ENCODE data around the gene KPNA1.
A peak's percentile ranks its signal among the peaks of the same experiment; 100 is the strongest.

The KPNA1 gene

DNA sequence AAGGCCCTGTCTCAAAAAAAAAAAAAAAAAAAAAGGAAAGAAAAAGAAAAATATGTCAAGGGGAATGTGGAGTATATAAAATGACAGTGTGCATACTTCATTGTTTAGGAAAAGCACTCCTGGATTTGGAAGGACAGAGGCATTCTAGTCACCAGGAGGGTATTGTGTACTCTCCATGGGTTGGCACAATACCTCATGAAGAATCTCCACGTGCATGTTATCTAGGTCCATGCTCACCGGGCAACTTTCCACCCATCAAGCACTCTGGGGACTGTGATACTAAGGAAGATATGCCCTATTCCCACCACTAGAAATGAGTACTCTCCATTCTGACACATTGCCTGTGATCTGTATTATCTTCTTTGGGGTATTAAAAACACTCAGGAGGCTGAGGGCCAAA lies 15.4 kb upstream of the KPNA1 start:
- TF ChIP-seq POLR2AphosphoS5 (IDR thresholded peaks at IDR 0.05; ENCODE audit: low read depth, low read length) (no peak), POLR2A (IDR thresholded peaks at IDR 0.05; ENCODE audit: low read depth, low read length) (no peak), PAX5 (IDR thresholded peaks at IDR 0.05; ENCODE audit: insufficient read depth, low read length, severe bottlenecking) (no peak), TAF1 (IDR thresholded peaks at IDR 0.05; ENCODE audit: low read depth, low read length) (no peak), SPI1 (IDR thresholded peaks at IDR 0.05; ENCODE audit: low read depth, low read length) (no peak), POU2F2 (IDR thresholded peaks at IDR 0.05; ENCODE audit: low read depth, low read length) (no peak)
- no peak for FAIRE-seq

DNA sequence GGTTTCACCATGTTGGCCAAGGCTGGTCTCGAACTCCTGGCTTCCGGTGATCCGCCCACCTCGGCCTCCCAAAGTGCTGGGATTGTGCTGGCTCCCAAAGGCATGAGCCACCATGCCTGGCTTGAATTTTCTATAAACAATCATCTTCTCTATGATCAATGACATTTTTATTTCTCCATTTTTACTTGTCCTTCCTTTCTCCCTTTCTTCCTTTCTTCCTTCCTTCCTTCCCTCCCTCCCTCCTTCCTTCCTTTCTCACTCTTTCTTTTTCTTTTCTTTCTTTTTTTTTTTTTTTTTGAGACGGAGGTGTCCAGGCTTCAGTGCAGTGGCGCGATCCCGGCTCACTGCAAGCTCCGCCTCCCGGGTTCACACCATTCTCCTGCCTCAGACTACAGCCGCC lies 8.6 kb upstream of the KPNA1 start:
- no peak for FAIRE-seq
- TF ChIP-seq POLR2AphosphoS5 (IDR thresholded peaks at IDR 0.05; ENCODE audit: low read depth, low read length), result no peak
- TF ChIP-seq SPI1 (IDR thresholded peaks at IDR 0.05; ENCODE audit: low read depth, low read length), result no peak
- no peak for TF ChIP-seq PAX5 (IDR thresholded peaks at IDR 0.05; ENCODE audit: insufficient read depth, low read length, severe bottlenecking)
- no peak for TF ChIP-seq POU2F2 (IDR thresholded peaks at IDR 0.05; ENCODE audit: low read depth, low read length)
- no peak for TF ChIP-seq POLR2A (IDR thresholded peaks at IDR 0.05; ENCODE audit: low read depth, low read length)
- no peak for TF ChIP-seq TAF1 (IDR thresholded peaks at IDR 0.05; ENCODE audit: low read depth, low read length)
- no peak for DNase-seq (ENCODE audit: insufficient read length, low spot score)

More for the DNA sequence above, 15.4 kb upstream of the KPNA1 start:
- no peak for DNase-seq (ENCODE audit: insufficient read length, low spot score)

DNA sequence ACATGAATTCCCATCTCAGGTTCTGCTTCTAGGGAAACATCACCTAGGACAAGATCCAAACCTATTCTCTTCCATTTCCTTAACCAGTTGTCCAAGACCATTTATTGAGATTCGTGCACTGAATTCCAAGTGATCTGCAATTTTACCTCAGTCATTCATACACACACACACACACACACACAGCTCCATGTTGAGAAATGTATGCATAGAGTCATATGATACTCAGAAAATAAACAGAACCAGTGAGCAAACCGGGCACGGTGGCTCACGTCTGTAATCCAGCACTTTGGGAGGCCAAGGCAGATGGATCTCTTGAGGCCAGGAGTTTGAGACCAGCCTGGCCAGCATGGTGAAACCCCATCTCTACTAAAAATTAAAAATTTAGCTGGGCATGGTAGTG lies 6.1 kb upstream of the KPNA1 start:
- TF ChIP-seq POLR2AphosphoS5 (IDR thresholded peaks at IDR 0.05; ENCODE audit: low read depth, low read length) (no peak), TAF1 (IDR thresholded peaks at IDR 0.05; ENCODE audit: low read depth, low read length) (no peak), POLR2A (IDR thresholded peaks at IDR 0.05; ENCODE audit: low read depth, low read length) (no peak), SPI1 (IDR thresholded peaks at IDR 0.05; ENCODE audit: low read depth, low read length) (no peak), POU2F2 (IDR thresholded peaks at IDR 0.05; ENCODE audit: low read depth, low read length) (no peak)
- DNase-seq (ENCODE audit: insufficient read length, low spot score) (no peak), FAIRE-seq (no peak)

DNA sequence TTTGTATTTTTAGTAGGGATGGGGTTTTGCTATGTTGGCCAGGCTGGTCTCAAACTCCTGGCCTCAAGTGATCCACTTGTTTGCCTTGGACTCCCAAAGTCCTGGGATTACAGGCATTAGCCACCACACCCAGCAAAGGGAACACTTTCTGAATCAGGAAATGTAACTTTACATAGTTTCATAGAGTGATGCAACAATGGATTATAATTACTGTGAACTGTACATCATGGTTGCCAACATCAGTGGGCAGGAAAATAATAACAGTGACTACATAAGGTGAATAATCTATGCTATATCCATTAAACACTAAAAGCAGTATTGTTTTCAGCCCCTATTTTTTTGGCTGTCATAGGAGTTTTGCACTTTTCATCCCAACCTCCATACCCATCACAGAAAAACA lies 5.0 kb upstream of the KPNA1 start:
- DNase-seq (ENCODE audit: insufficient read length, low spot score) (no peak), FAIRE-seq (no peak)
- TF ChIP-seq POU2F2 (IDR thresholded peaks at IDR 0.05; ENCODE audit: low read depth, low read length), result no peak
- TF ChIP-seq PAX5 (IDR thresholded peaks at IDR 0.05; ENCODE audit: insufficient read depth, low read length, severe bottlenecking), result no peak
- TF ChIP-seq TAF1 (IDR thresholded peaks at IDR 0.05; ENCODE audit: low read depth, low read length), result no peak
- no peak for TF ChIP-seq POLR2A (IDR thresholded peaks at IDR 0.05; ENCODE audit: low read depth, low read length)
- no peak for TF ChIP-seq POLR2AphosphoS5 (IDR thresholded peaks at IDR 0.05; ENCODE audit: low read depth, low read length)
- TF ChIP-seq SPI1 (IDR thresholded peaks at IDR 0.05; ENCODE audit: low read depth, low read length), result no peak

DNA sequence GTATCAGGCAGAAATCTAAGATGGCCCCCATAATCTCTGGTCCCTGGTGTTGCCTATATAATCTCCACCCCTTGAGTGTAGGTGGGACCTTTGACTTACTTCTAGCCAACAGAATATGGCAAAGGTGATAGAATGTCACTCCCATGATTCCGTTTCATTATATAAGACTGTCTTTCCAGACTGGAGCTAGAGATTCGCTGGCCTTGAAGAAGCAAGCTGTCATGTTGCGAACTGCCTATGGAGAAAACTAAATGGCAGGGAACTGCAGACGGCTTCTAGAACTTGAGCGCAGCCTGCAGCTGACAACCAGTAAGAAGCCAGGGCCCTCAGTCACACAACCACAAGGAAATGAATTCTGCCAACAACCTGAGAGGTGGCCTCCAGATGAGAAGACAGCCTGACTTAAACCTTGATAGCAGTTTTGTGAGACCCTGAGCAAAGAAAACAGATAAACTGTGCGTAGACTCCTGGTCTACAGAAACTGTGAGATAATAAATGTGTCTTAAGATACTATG lies 2.2 kb upstream of the KPNA1 start:
- FAIRE-seq (no peak), DNase-seq (ENCODE audit: insufficient read length, low spot score) (no peak)
- TF ChIP-seq POLR2AphosphoS5 (IDR thresholded peaks at IDR 0.05; ENCODE audit: low read depth, low read length), result no peak
- no peak for TF ChIP-seq POLR2A (IDR thresholded peaks at IDR 0.05; ENCODE audit: low read depth, low read length)
- TF ChIP-seq POU2F2 (IDR thresholded peaks at IDR 0.05; ENCODE audit: low read depth, low read length), result no peak
- TF ChIP-seq PAX5 (IDR thresholded peaks at IDR 0.05; ENCODE audit: insufficient read depth, low read length, severe bottlenecking), result no peak
- no peak for TF ChIP-seq TAF1 (IDR thresholded peaks at IDR 0.05; ENCODE audit: low read depth, low read length)
- TF ChIP-seq SPI1 (IDR thresholded peaks at IDR 0.05; ENCODE audit: low read depth, low read length), result no peak

DNA sequence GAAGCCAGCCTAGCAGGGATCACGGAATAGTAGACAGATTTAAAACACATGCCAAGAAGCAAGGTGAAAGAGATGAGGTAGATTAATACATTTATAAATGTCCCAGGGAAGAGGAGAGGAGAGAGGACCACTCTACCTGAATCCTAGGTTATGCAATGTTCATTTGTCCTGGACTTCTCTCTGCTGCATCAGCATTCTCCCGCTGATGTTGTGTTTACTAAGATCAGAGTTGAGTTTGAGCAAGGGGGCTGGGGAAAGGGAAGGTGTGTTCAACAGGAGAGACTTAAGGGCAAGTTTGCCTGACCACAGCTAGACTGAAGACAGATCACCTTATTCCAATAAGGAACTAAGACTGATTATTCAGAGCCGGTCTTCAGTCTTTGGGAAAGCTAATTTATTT lies 1.1 kb upstream of the KPNA1 start:
- TF ChIP-seq TAF1 (IDR thresholded peaks at IDR 0.05; ENCODE audit: low read depth, low read length) (no peak), POLR2AphosphoS5 (IDR thresholded peaks at IDR 0.05; ENCODE audit: low read depth, low read length) (no peak), PAX5 (IDR thresholded peaks at IDR 0.05; ENCODE audit: insufficient read depth, low read length, severe bottlenecking) (no peak), POU2F2 (IDR thresholded peaks at IDR 0.05; ENCODE audit: low read depth, low read length) (no peak), POLR2A (IDR thresholded peaks at IDR 0.05; ENCODE audit: low read depth, low read length) (no peak), SPI1 (IDR thresholded peaks at IDR 0.05; ENCODE audit: low read depth, low read length) (no peak)
- no peak for FAIRE-seq
- no peak for DNase-seq (ENCODE audit: insufficient read length, low spot score)

DNA sequence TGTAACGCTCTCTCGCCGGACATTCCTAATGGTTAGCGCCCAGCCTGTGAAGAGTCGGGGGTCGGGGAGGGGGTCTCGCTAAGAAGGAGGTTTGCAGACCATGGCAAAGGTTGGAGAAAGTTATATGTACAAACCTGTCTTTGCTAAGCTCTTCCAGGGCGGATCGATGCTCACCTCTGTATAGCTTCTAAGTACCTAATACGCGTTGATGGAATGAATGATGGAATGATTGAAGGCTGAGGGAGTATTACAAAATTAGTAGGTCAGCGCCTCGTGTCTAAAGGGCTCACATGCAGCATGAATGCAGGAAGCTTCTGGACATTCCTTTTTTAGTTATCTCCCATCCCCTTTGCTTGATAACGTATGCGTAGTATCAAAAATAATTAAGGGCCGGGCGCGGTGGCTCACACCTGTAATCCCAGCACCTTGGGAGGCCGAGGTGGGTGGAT lies 305 bp upstream of the KPNA1 start:
- DNase-seq (ENCODE audit: insufficient read length, low spot score), result no peak
- FAIRE-seq, result no peak
- TF ChIP-seq POLR2A (IDR thresholded peaks at IDR 0.05; ENCODE audit: low read depth, low read length) (no peak), PAX5 (IDR thresholded peaks at IDR 0.05; ENCODE audit: insufficient read depth, low read length, severe bottlenecking) (no peak), POLR2AphosphoS5 (IDR thresholded peaks at IDR 0.05; ENCODE audit: low read depth, low read length) (no peak), POU2F2 (IDR thresholded peaks at IDR 0.05; ENCODE audit: low read depth, low read length) (no peak), TAF1 (IDR thresholded peaks at IDR 0.05; ENCODE audit: low read depth, low read length) (no peak), SPI1 (IDR thresholded peaks at IDR 0.05; ENCODE audit: low read depth, low read length) (no peak)

DNA sequence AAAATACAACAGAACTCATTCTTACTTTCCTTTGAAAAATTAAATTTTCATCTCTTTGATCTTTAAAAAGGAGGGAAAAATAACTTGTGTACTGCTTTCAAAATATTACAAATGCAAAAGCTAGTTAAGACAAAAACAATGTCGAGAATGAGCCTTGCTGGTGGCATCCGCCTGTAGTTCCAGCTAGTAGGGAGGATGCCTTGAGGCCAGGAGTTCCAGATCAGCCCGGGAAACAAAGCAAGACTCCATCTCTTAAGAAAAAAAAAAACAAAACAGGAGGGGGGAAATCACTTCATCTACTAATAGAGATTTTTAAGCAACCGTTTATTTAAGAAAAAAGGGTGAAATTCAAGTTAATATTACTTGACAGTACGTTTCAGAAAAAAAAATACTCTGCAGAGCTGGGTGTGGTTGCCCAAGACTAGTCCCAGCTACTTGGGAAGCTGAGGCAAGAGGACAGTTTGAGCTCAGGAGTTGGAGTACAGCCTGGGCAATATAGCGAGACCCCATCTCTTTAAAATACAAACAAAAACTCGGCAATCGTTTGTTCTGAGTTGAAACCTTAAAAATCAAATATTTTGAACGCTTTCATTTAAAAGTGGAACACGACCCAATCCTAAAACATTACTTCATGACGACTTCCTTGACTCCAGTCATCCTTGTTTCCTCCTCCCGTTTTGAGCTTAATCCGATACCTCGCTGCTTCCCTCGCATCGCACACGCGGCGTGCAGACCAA lies 1.2 kb downstream of the KPNA1 start:
- FAIRE-seq, result no peak
- DNase-seq (ENCODE audit: insufficient read length, low spot score), result no peak
- peak; percentile 27; the same call in 1 of the 2 replicates for TF ChIP-seq POLR2A (IDR thresholded peaks at IDR 0.05; ENCODE audit: low read depth, low read length)
- no peak for TF ChIP-seq TAF1 (IDR thresholded peaks at IDR 0.05; ENCODE audit: low read depth, low read length)

DNA sequence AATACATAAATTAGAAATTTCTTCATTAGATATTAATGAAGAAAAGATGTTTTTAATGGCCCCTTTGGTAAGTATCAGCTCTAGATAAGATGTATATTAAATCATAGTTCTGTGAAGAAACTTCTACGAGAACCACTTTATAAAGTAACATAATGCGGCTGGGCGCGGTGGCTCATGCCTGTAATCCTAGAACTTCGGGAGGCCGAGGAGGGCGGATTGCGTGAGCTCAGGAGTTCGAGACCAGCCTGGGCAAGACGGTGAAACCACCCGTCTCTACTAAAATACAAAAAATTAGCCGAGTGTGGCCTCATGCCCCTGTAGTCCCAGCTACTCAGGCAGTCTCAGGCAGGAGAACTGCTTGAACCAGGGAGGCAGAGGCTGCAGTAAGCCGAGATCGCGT lies 2.5 kb downstream of the KPNA1 start:
- FAIRE-seq (no peak), DNase-seq (ENCODE audit: insufficient read length, low spot score) (no peak)
- TF ChIP-seq POU2F2 (IDR thresholded peaks at IDR 0.05; ENCODE audit: low read depth, low read length), result no peak
- no peak for TF ChIP-seq POLR2AphosphoS5 (IDR thresholded peaks at IDR 0.05; ENCODE audit: low read depth, low read length)
- TF ChIP-seq TAF1 (IDR thresholded peaks at IDR 0.05; ENCODE audit: low read depth, low read length), result no peak
- no peak for TF ChIP-seq POLR2A (IDR thresholded peaks at IDR 0.05; ENCODE audit: low read depth, low read length)
- TF ChIP-seq PAX5 (IDR thresholded peaks at IDR 0.05; ENCODE audit: insufficient read depth, low read length, severe bottlenecking), result no peak
- no peak for TF ChIP-seq SPI1 (IDR thresholded peaks at IDR 0.05; ENCODE audit: low read depth, low read length)

Measured in GM12891 (cell line).